ENCODE data around the gene POU4F3.
"Not testable (repeated sequence)": the region's sequence is repeated elsewhere in the genome, so short reads cannot be mapped to it uniquely, and the experiment has no call there.

Gene POU4F3
- long read RNA-seq, donor 1, result 0 reads
- long read RNA-seq, donor 2, result 0 reads
- long read RNA-seq, donor 3, result 0 reads
- long read RNA-seq, donor 4, result 0 reads
- long read RNA-seq, donor 5, result 0 reads
- long read RNA-seq, donor 6, result 0 reads
- long read RNA-seq, donor 7, result 0 reads
- long read RNA-seq, donor 8, result 0 reads

- DNase-seq, result peak; percentile 44
Observed at GRCh38 chr5:146338774-146339714, at the start of gene POU4F3. TSS of gene POU4F3 (plus strand) at chr5:146338839. CDS start at chr5:146339113, 274 bp downstream.

- no peak for DNase-seq
Observed at GRCh38 chr5:146290318-146290717, 48.3 kb upstream of the POU4F3 start.

GRCh38 chr5:146291421-146292074 is 47.1 kb upstream of the POU4F3 start:
- DNase-seq, result no peak

- DNase-seq, result no peak
Observed at GRCh38 chr5:146296245-146296644, 42.4 kb upstream of the POU4F3 start.

GRCh38 chr5:146298920-146299319 is 39.7 kb upstream of the POU4F3 start:
- DNase-seq, result not testable (repeated sequence)

GRCh38 chr5:146301626-146302025 is 37.0 kb upstream of the POU4F3 start:
- DNase-seq, result no peak

- DNase-seq, result no peak
Observed at GRCh38 chr5:146302406-146302805, 36.2 kb upstream of the POU4F3 start.

GRCh38 chr5:146306838-146307237 is 31.8 kb upstream of the POU4F3 start:
- no peak for DNase-seq

GRCh38 chr5:146307796-146308195 is 30.8 kb upstream of the POU4F3 start:
- DNase-seq, result no peak

GRCh38 chr5:146310540-146310939 is 28.1 kb upstream of the POU4F3 start:
- DNase-seq, result no peak

GRCh38 chr5:146311278-146311677 is 27.4 kb upstream of the POU4F3 start:
- no peak for DNase-seq

GRCh38 chr5:146313027-146313426 is 25.6 kb upstream of the POU4F3 start:
- DNase-seq, result no peak

GRCh38 chr5:146321571-146321970 is 17.1 kb upstream of the POU4F3 start:
- DNase-seq, result no peak

- DNase-seq, result no peak
Observed at GRCh38 chr5:146327257-146327870, 11.3 kb upstream of the POU4F3 start.

GRCh38 chr5:146327989-146328388 is 10.7 kb upstream of the POU4F3 start:
- DNase-seq, result no peak

- no peak for DNase-seq
Observed at GRCh38 chr5:146329697-146330096, 8.9 kb upstream of the POU4F3 start.

- no peak for DNase-seq
Observed at GRCh38 chr5:146331423-146331822, 7.2 kb upstream of the POU4F3 start.

- DNase-seq, result no peak
Observed at GRCh38 chr5:146334074-146334533, 4.5 kb upstream of the POU4F3 start.

GRCh38 chr5:146336197-146336596 is 2.4 kb upstream of the POU4F3 start:
- DNase-seq, result no peak

GRCh38 chr5:146337264-146337904 is 1.3 kb upstream of the POU4F3 start:
- DNase-seq, result no peak

- DNase-seq, result no peak
Observed at GRCh38 chr5:146337928-146338327, 711 bp upstream of the POU4F3 start.

- DNase-seq, result no peak
Observed at GRCh38 chr5:146339715-146340259, 1.1 kb downstream of the POU4F3 start.
